ENCODE results near the gene AIG1. TPM values are rescaled to one million over a fixed set of nuclear protein-coding genes. Genes with fewer than 3 reads are reported as not detected.

The AIG1 gene
- total RNA-seq, 3 donors from 2014 or later (not counting 1 experiment from before 2014, with no cell fraction given) = 5.6 to 8.9 (median 6.2) TPM

DNA sequence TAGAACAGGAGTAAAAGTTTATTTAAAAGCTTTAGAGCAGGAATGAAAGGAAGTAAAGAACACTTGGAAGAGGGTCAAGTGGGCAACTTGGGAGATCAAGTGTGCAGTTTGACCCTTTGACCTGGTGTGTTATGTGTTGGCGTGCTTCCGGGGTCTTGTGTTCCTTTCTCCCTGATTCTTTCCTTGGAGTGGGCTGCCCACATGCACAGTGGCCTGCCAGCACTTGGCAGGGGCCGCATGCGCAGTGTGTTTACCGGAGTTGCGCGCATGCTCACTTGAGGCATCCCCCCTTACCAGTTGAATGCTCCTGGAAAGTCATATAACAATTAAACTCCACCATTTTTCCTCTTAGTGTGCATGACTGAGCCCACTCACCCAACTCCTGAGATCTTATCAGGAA, 229.5 kb downstream of the AIG1 start:
- intact Hi-C loops (cut with micrococcal nuclease) = no loop called here
- TF ChIP-seq CTCF (IDR thresholded peaks at IDR 0.05) = no peak
- Histone ChIP-seq H3K27me3 (ENCODE audit: control insufficient read depth, insufficient read depth, low read length) (no peaks in the 10 kb centered on the region), H3K4me3 (ENCODE audit: low read length) (no peak overlapping the region), H3K9me3 (ENCODE audit: control insufficient read depth, insufficient read depth, low read length) (no peaks in the 10 kb centered on the region), H3K27ac (ENCODE audit: low read length) (no peak overlapping the region), H3K4me1 (ENCODE audit: control insufficient read depth, insufficient read depth, low read length) (no peaks in the 10 kb centered on the region), H3K36me3 (ENCODE audit: control insufficient read depth, insufficient read depth, low read length) (no peaks in the 10 kb centered on the region)
- ATAC-seq (no peak), DNase-seq (no peak)
- H3K27me3 Mint-ChIP-seq (ENCODE audit: low read depth in 2 of 2) = no peaks in the 10 kb centered on the region
- no peaks in the 10 kb centered on the region for H3K4me1 Mint-ChIP-seq
- H3K4me3 Mint-ChIP-seq = no peak overlapping the region
- WGBS (ENCODE audit: insufficient coverage) = 89% methylated on average over 7 of the region's 7 CpGs
- H3K9me3 Mint-ChIP-seq = no peaks in the 10 kb centered on the region
- no peaks in the 10 kb centered on the region for H3K36me3 Mint-ChIP-seq
- no peak overlapping the region for H3K27ac Mint-ChIP-seq

- DNase-seq (no peak), ATAC-seq (no peak)
- no peak overlapping the region for H3K27ac Mint-ChIP-seq
- H3K27me3 Mint-ChIP-seq (ENCODE audit: low read depth in 2 of 2) = no peaks in the 10 kb centered on the region
- Histone ChIP-seq H3K27me3 (ENCODE audit: control insufficient read depth, insufficient read depth, low read length) (no peaks in the 10 kb centered on the region), H3K4me3 (ENCODE audit: low read length) (no peak overlapping the region), H3K9me3 (ENCODE audit: control insufficient read depth, insufficient read depth, low read length) (no peaks in the 10 kb centered on the region), H3K4me1 (ENCODE audit: control insufficient read depth, insufficient read depth, low read length) (no peaks in the 10 kb centered on the region), H3K27ac (ENCODE audit: low read length) (no peak overlapping the region), H3K36me3 (ENCODE audit: control insufficient read depth, insufficient read depth, low read length) (no peaks in the 10 kb centered on the region)
- H3K9me3 Mint-ChIP-seq = peaks cover 0 to 4% of the 10 kb centered on the region in 2 donors
- no peaks in the 10 kb centered on the region for H3K36me3 Mint-ChIP-seq
- no peak for TF ChIP-seq CTCF (IDR thresholded peaks at IDR 0.05)
- intact Hi-C loops (cut with micrococcal nuclease) = no loop called here
- no peaks in the 10 kb centered on the region for H3K4me1 Mint-ChIP-seq
- no peak overlapping the region for H3K4me3 Mint-ChIP-seq
Observed at GRCh38 chr6:143293523-143293922, 232.8 kb downstream of the AIG1 start.

DNA sequence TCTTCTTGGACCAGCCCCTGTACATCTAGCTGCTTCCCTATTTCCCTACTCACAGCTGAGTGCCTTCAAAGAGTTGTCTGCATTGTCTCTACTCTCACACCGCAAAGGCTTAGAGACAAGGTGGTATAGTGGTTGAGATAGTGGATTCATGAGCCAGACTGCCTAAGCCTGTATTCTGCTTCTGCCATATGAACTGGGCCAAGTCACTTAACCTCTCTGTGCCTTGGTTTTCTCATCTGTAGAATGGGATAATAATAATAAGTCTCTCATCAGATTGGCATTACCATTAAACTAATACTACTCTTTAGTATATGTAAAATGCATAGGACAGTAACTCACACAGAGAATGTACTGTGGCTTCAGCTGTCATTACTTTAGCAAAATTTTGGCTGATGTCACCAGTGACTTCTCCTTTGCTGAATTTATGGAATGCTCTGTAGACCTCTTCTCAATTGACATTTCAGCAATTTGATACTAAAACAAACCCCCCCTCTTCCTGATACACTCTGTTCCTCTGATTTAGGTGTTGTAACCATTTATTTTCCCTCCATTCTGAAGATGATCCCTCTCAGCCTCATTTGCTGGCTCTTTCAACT, 233.7 kb downstream of the AIG1 start:
- no peaks in the 10 kb centered on the region for H3K27me3 Mint-ChIP-seq (ENCODE audit: low read depth in 2 of 2)
- Histone ChIP-seq H3K27ac (ENCODE audit: low read length) (no peak overlapping the region), H3K36me3 (ENCODE audit: control insufficient read depth, insufficient read depth, low read length) (no peaks in the 10 kb centered on the region), H3K4me3 (ENCODE audit: low read length) (no peak overlapping the region), H3K9me3 (ENCODE audit: control insufficient read depth, insufficient read depth, low read length) (no peaks in the 10 kb centered on the region), H3K27me3 (ENCODE audit: control insufficient read depth, insufficient read depth, low read length) (no peaks in the 10 kb centered on the region), H3K4me1 (ENCODE audit: control insufficient read depth, insufficient read depth, low read length) (no peaks in the 10 kb centered on the region)
- DNase-seq (no peak), ATAC-seq (no peak)
- intact Hi-C loops (cut with micrococcal nuclease) = no loop called here
- H3K4me1 Mint-ChIP-seq = no peaks in the 10 kb centered on the region
- TF ChIP-seq CTCF (IDR thresholded peaks at IDR 0.05) = no peak
- H3K9me3 Mint-ChIP-seq = peaks cover 0 to 4% of the 10 kb centered on the region in 2 donors
- H3K27ac Mint-ChIP-seq = no peak overlapping the region
- WGBS (ENCODE audit: insufficient coverage) = 100% methylated on average over 1 of the region's 1 CpG
- H3K36me3 Mint-ChIP-seq = no peaks in the 10 kb centered on the region
- H3K4me3 Mint-ChIP-seq = no peak overlapping the region

- TF ChIP-seq CTCF (IDR thresholded peaks at IDR 0.05) = no peak
- no peaks in the 10 kb centered on the region for H3K27me3 ChIP-seq (ENCODE audit: control insufficient read depth, insufficient read depth, low read length)
- Mint-ChIP-seq H3K27ac (no peak overlapping the region), H3K4me3 (no peak overlapping the region), H3K36me3 (no peaks in the 10 kb centered on the region), H3K9me3 (peaks cover 0 to 4% of the 10 kb centered on the region in 2 donors), H3K4me1 (no peaks in the 10 kb centered on the region), H3K27me3 (ENCODE audit: low read depth in 2 of 2) (no peaks in the 10 kb centered on the region)
- intact Hi-C loops (cut with micrococcal nuclease) = no loop called here
- ATAC-seq (no peak), DNase-seq (no peak)
- WGBS (ENCODE audit: insufficient coverage) = 94% methylated on average over 3 of the region's 3 CpGs
- no peaks in the 10 kb centered on the region for H3K4me1 ChIP-seq (ENCODE audit: control insufficient read depth, insufficient read depth, low read length)
- no peaks in the 10 kb centered on the region for H3K36me3 ChIP-seq (ENCODE audit: control insufficient read depth, insufficient read depth, low read length)
- no peak overlapping the region for H3K27ac ChIP-seq (ENCODE audit: low read length)
- no peaks in the 10 kb centered on the region for H3K9me3 ChIP-seq (ENCODE audit: control insufficient read depth, insufficient read depth, low read length)
- H3K4me3 ChIP-seq (ENCODE audit: low read length) = no peak overlapping the region
Observed at GRCh38 chr6:143295932-143296331, 235.2 kb downstream of the AIG1 start.
